BJ (cell line): ENCODE measurements around the gene CWC15. TPM values are rescaled to one million over a fixed set of nuclear protein-coding genes. Genes with fewer than 3 reads are reported as not detected.

ENCODE experiments used
- CTCF ChIA-PET: fragments of 350-600 bp; formaldehyde crosslinking; extraction: SDS; loops from one replicate; lab custom pipeline; 2021; ENCODE audit warnings: antibody characterized with exemption, inconsistent platforms; lab: Yijun Ruan, JAX
- POLR2A ChIA-PET: fragments of 300-600 bp; sonication (Branson Sonifier 250); formaldehyde crosslinking; extraction: SDS; loops from one replicate; lab custom pipeline; 2021; ENCODE audit warnings: antibody characterized with exemption; lab: Charles Lee
- DNase-seq: peaks from one replicate; pipeline ENCODE4 v3.0.0-alpha.2; 2011; ENCODE audit warnings: low read depth
- H3K27me3 ChIP-seq: 2 replicates; pipeline ENCODE4 v1.6.0; 2011; ENCODE audit warnings: low read length; ENCODE audit not compliant: control insufficient read depth, insufficient read depth
- H3K36me3 ChIP-seq: 2 replicates; pipeline ENCODE4 v1.5.1; 2011; ENCODE audit warnings: low read length; ENCODE audit not compliant: control insufficient read depth, insufficient read depth
- H3K4me3 ChIP-seq: 2 replicates; pipeline ENCODE4 v1.5.1; 2011; ENCODE audit warnings: low read depth, mild to moderate bottlenecking, control low read depth, low read length
- polyA plus RNA-seq: library from polyadenylated mRNA; depleted of rRNA; stranded (reverse); fragments of >200 nt; gene quantifications from 2 replicates; pipeline ENCODE4 v1.2.3, GENCODE V29; 2011
- TF ChIP-seq, protein P1 (sequence below): IDR thresholded peaks from 2 replicates; pipeline ENCODE4 v1.5.1; 2011; ENCODE audit warnings: low read depth, mild to moderate bottlenecking, control low read depth, inconsistent platforms, low read length, moderate library complexity; ENCODE audit not compliant: insufficient read depth

Gene CWC15
- polyA plus RNA-seq, 1 experiment: 24.9 TPM

- POLR2A ChIA-PET: no interaction called here
- no peak overlapping the region for H3K4me3 ChIP-seq
- CTCF ChIA-PET: no interaction called here
- TF ChIP-seq, protein P1, sequence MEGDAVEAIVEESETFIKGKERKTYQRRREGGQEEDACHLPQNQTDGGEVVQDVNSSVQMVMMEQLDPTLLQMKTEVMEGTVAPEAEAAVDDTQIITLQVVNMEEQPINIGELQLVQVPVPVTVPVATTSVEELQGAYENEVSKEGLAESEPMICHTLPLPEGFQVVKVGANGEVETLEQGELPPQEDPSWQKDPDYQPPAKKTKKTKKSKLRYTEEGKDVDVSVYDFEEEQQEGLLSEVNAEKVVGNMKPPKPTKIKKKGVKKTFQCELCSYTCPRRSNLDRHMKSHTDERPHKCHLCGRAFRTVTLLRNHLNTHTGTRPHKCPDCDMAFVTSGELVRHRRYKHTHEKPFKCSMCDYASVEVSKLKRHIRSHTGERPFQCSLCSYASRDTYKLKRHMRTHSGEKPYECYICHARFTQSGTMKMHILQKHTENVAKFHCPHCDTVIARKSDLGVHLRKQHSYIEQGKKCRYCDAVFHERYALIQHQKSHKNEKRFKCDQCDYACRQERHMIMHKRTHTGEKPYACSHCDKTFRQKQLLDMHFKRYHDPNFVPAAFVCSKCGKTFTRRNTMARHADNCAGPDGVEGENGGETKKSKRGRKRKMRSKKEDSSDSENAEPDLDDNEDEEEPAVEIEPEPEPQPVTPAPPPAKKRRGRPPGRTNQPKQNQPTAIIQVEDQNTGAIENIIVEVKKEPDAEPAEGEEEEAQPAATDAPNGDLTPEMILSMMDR: no peak
- H3K27me3 ChIP-seq: no peaks in the 10 kb centered on the region
- no peaks in the 10 kb centered on the region for H3K36me3 ChIP-seq
- DNase-seq: no peak
Observed at GRCh38 chr11:94988748-94989147, 15.4 kb upstream of the CWC15 start.

DNA sequence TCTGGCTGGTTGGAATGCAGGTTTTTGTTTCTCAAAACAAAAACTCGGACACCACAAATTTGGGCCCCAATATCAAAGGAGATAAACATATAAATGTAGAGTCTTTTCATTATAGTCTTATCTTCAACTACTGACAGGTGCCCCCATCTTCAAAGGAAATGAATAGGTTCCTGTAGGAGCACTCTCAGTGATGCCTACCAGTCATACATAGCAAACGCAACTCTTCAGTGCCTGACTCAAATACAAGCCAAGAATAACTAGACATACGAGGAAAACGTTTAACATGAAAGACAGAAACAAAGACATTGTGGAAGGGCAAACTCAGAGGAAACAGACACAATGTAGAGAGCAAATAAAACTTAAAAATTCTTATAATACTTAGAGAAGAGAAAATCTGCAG, 14.0 kb upstream of the CWC15 start:
- H3K36me3 ChIP-seq: no peaks in the 10 kb centered on the region
- TF ChIP-seq, protein P1: no peak
- no peak overlapping the region for H3K4me3 ChIP-seq
- CTCF ChIA-PET: no interaction called here
- H3K27me3 ChIP-seq: no peaks in the 10 kb centered on the region
- POLR2A ChIA-PET: no interaction called here
- DNase-seq: no peak

GRCh38 chr11:94975599-94975998, 2.2 kb upstream of the CWC15 start:
- TF ChIP-seq, protein P1: no peak
- no peak for DNase-seq
- no peaks in the 10 kb centered on the region for H3K27me3 ChIP-seq
- no peak overlapping the region for H3K4me3 ChIP-seq
- ChIA-PET CTCF (interaction anchor here (0.9 to 1.0 kb wide), 2 partner anchors 40 to 459 kb away, joined by 3 to 4 read pairs; no protein-coding TSS in a partner anchor), POLR2A (no interaction called here)
- H3K36me3 ChIP-seq: no peaks in the 10 kb centered on the region

DNA sequence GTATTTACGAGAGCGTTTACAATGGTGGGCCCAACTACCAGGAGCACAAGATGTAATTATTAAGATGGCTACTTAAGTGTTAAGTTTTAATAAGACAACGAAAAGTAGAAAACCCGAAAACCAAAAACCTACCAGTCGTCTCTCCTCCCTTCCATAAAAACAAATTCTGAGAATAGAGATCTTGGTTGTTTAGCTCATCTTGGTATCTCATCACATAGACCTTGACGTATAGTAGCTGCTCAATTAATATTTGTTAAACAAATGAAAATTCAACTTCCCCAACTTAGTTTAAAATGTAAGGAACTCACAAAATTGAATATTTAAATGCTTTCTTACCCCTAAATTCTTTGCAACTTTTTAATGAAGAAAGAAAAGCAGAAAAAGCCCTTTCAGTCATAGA, 822 bp upstream of the CWC15 start:
- H3K36me3 ChIP-seq: peaks cover 2% of the 10 kb centered on the region; the same call in 1 of the 2 replicates
- ChIA-PET CTCF (interaction anchor here (0.6 to 1.9 kb wide), 3 partner anchors 77 to 351 kb away, joined by 3 to 12 read pairs (median 6); no protein-coding TSS in a partner anchor), POLR2A (no interaction called here)
- no peaks in the 10 kb centered on the region for H3K27me3 ChIP-seq
- TF ChIP-seq, protein P1: no peak
- H3K4me3 ChIP-seq: peak overlapping the region; percentile 100
- no peak for DNase-seq

DNA sequence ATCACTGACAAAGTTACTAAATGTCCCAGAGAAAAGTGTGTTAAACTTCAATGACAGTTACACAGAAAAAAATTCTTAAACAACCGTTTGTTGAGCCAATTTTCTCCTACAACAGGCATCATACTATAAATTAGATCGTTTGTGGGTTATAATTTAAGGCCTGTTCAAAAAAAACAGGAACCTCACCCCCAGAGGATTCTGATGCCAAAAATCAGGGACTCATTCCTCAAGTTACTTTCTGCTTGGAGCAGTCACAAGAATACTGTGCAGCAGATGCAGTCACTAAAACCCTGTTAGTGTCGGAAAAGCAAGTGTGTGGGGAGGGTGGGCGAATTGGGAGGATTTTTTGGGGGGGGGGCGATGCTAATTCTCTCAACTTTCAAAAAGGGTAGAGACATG, 657 bp downstream of the CWC15 start:
- H3K4me3 ChIP-seq: peak overlapping the region; percentile 100
- TF ChIP-seq, protein P1: no peak
- no peak for DNase-seq
- ChIA-PET POLR2A (no interaction called here), CTCF (interaction anchor here (1.4 to 1.9 kb wide), 3 partner anchors 75 to 350 kb away, joined by 3 to 12 read pairs (median 6); no protein-coding TSS in a partner anchor)
- no peaks in the 10 kb centered on the region for H3K27me3 ChIP-seq
- peaks cover 4% of the 10 kb centered on the region; the same call in 1 of the 2 replicates for H3K36me3 ChIP-seq
